PC-3 (cell line): ENCODE results near the gene CARTPT.

Source experiments
- CTCF ChIP-seq: fragments of 300-600 bp; sonication (generic); conservative IDR thresholded peaks from 2 replicates; pipeline ENCODE4 v1.5.1; 2017; ENCODE audit warnings: antibody characterized with exemption, low read depth, mild to moderate bottlenecking, low read length
- EZH2 ChIP-seq: fragments of 300-600 bp; sonication (generic); IDR thresholded peaks from one replicate; pipeline ENCODE4 v1.6.1; 2017; ENCODE audit warnings: antibody characterized with exemption, mild to moderate bottlenecking, low read length; ENCODE audit not compliant: unreplicated experiment
- EZH2phosphoT487 ChIP-seq: fragments of 300-600 bp; sonication (generic); IDR thresholded peaks from 2 replicates; pipeline ENCODE4 v1.6.1; 2018; ENCODE audit warnings: mild to moderate bottlenecking, antibody characterized with exemption, low read length, borderline replicate concordance

- no peak for TF ChIP-seq EZH2
- no peak for TF ChIP-seq CTCF
- TF ChIP-seq EZH2phosphoT487, result no peak
These were observed 18.3 kb upstream of the CARTPT start for GRCh38 chr5:71700803-71701202.
